ENCODE measurements around the gene ORC6.
A peak's percentile ranks its signal among the peaks of the same experiment; 100 is the strongest.
"Not testable (repeated sequence)": the region's sequence is repeated elsewhere in the genome, so short reads cannot be mapped to it uniquely, and the experiment has no call there.

The ORC6 gene, protein sequence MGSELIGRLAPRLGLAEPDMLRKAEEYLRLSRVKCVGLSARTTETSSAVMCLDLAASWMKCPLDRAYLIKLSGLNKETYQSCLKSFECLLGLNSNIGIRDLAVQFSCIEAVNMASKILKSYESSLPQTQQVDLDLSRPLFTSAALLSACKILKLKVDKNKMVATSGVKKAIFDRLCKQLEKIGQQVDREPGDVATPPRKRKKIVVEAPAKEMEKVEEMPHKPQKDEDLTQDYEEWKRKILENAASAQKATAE

DNA sequence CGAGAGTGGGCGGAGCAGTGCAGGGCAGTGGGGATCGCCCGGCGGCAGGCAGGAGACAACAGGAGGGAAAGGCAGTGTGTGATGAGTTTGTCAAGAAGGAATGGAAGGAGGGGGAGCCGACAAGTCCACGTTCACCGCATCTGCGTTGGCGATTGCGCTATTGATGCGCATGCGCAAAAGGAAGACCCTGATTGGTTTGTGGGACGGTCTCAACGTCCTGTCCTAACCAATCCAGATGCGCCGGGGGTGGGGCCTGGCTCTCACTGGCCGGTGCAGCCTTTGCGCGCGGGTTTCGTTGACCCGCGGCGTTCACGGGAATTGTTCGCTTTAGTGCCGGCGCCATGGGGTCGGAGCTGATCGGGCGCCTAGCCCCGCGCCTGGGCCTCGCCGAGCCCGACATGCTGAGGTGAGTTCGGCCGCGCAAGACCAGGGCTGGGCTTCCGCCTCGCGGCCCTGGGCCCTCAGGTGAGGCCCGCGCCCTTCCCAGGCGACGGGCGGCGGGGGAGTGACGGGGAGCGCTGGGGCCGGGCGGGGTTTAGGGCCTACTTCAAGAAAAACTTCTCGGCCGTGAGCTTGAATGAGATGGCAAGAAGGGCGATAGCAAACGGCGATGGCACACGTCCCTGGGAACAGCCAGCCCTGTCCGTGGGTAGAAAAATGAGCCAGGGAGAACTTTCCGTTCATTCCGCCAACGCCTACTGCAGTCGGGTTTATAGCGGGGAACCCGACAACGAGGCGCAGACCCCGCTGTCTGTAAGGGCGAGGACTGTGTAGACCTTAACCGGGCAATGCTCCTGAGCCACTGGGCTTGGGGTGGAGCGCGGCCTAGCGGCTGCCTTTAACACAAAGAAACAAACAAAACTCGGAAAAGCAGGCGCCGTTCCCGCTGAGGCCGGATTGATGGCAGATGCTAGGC, at the start of gene ORC6:
TSS of gene ORC6 (plus strand) at position 295 of the 916 bp plus-strand sequence. CDS start at position 342, 47 bp downstream.
- peak; percentile 97 for DNase-seq

GRCh38 chr16:46648656-46649055, 40.8 kb upstream of the ORC6 start:
- no peak for DNase-seq

GRCh38 chr16:46649588-46650253, 39.7 kb upstream of the ORC6 start:
- no peak for DNase-seq

GRCh38 chr16:46650254-46650623, 39.2 kb upstream of the ORC6 start:
- DNase-seq = no peak

GRCh38 chr16:46651305-46651704, 38.2 kb upstream of the ORC6 start:
- DNase-seq = no peak

DNA sequence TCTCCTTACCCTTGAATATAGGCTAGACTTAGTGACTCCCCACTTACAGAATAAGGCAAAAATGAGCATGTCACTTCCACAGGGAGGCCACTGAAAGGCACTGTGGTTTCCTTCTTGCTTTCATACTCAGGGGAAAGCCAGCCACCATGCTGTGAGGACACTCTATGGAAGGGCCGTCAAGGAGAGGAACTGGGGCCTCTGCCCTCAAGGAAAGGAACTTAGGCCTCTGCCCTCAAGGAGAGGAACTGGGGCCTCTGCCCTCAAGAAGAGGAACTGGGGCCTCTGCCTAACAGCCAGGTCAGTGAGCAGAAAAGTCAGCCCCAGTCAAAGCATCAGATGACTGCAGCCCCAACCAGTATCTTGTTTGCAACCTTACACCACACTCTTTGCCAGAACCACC, 30.5 kb upstream of the ORC6 start:
- no peak for DNase-seq

DNA sequence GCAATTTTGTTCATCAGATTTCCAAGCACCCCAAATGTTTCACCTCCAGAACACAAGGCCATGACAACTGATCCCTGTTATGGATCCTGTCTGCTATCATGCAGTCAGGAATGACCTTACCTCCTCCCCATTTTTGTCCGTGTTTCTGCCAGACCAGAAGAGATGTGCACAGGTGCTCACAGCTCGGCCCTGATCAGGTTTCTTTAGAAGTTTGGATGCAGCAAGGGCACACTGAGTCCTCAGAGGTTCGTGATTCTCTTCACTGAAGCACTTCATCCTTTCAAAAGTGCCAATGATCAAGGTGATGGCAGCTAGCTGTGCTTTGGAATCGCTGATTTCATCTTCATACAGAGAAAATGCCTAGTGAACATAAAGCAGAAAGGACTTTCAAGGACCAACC, 27.3 kb upstream of the ORC6 start:
- no peak for DNase-seq

DNA sequence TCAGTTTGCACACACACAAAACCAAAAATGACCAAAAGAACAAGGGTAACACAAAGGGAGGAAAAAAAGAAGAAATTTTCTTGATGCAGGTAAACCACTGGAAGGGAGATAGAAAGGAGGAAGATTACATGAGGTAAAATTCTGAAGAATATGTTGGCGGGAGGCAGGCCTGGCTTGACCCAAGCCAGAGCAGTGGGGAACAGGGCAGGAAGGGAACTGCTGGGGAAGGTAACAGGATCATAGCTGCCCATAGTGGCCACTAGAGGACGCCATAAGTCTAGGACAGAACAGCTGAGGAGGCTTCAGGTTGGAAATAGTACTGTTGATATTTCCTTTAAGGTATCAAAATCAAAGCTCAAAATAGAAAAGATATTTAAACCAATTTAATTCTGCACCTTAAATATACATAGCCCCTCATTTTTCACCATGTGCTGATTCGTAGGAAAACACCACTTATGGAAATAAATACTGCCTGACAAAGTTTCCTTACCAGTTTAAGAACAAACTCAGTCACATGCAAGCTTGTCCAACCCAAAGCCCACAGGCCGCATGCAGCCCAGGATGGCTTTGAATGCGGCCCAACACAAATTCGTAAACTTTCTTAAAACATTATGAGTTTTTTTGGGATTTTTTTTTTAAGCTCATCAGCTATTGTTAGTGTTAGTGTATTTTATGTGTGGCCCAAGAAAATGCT, 16.0 kb upstream of the ORC6 start:
- DNase-seq = peak; percentile 14

GRCh38 chr16:46677943-46678342, 11.5 kb upstream of the ORC6 start:
- not testable (repeated sequence) for DNase-seq

GRCh38 chr16:46681867-46682266, 7.6 kb upstream of the ORC6 start:
- not testable (repeated sequence) for DNase-seq

DNA sequence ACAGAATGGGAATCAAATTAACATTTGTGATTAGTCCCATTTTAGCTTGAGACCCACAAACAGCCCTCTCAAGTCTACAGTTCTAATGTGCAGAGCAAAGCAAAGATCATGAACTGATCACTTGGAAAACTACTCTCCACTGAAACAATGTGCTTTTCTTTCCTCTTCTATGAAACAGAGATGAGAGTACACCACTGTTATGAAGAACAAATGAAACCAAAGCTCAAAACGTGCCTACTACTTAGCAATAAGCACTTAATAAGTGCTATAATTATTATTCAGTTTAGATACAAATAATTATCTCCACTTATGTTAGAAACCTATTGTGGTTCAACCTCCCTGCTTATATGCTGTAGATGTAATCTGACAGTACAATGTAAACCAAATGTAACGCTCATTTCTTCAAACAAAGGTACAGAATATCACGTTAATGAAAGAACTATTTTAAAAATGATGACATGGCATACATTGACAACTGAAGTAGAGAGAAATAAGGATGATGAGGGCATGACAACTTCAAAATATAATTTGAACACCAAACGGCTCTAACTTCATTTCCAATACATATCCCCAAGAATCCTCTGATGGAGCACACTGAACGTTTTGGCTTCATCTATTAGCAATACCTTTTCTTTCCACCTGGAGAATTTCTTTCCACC, 2.5 kb upstream of the ORC6 start:
- DNase-seq = no peak

DNA sequence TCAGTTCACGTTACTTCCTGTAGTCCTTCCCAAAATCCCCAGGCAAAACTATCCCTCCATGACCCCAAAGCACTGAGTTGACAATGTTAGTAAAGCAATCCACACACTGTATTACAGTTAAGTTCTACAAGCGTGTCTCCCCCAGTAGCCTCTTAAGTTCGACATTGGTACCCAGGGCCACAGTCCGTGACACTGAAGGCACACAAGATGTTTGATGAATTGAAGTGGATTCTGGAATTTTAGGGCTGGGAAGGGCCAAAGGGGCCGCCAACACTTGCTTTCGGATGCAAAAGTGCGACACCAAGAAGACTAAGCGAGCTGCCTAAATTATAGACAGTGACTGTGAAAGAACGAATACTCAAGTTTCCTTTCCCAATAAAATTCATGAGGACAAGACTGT, 2.0 kb upstream of the ORC6 start:
- DNase-seq = no peak

- no peak for DNase-seq
Observed at GRCh38 chr16:46688101-46688653, 1.3 kb upstream of the ORC6 start.

- DNase-seq = peak; percentile 97
Observed at GRCh38 chr16:46688654-46689364, 650 bp upstream of the ORC6 start, which contains the start of gene VPS35. VPS35 (minus strand) TSS chr16:46689178; CDS start chr16:46689133, 45 bp downstream.

DNA sequence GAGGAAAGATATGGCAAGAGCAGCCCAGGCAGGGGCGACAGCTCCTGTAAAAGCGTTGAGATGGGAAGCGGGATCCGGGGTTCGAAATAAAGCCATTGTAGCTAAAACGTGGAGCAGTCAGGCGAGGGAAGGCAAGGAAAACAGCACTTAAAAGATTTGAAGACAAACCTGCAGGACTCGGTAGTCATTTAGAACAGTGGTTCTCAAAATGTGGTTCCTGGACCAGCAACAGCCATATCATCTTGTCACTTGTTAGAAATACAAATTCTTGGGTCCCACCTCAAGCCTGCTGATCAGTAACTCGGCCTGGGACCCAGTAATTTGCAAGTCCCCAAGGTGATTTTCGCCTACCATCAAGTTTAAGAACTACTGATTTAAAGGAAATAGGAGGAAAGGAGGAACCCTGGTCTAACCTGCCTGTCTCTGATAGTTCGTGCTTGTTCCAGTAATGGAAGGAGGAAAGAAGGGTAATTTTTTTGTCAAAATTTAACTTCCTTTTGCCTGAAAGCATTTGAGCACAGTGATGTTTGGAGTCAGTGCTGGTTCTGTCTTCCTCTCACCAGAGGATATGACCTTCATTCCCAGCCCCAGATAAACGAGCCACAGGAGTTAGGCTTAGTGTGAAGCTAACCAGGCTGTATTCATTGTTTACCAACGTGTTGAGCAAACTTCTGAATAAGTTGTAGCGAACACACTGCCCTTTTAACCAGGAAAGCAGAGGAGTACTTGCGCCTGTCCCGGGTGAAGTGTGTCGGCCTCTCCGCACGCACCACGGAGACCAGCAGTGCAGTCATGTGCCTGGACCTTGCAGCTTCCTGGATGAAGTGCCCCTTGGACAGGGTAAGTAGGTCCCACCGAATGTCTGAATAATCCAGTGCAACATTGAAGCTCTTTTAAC, 1.1 kb downstream of the ORC6 start:
- no peak for DNase-seq

GRCh38 chr16:46691726-46692125, 2.3 kb downstream of the ORC6 start:
- DNase-seq = no peak

GRCh38 chr16:46693598-46693997, 4.1 kb downstream of the ORC6 start:
- DNase-seq = no peak

- DNase-seq = no peak
Observed at GRCh38 chr16:46695937-46696336, 6.5 kb downstream of the ORC6 start.

DNA sequence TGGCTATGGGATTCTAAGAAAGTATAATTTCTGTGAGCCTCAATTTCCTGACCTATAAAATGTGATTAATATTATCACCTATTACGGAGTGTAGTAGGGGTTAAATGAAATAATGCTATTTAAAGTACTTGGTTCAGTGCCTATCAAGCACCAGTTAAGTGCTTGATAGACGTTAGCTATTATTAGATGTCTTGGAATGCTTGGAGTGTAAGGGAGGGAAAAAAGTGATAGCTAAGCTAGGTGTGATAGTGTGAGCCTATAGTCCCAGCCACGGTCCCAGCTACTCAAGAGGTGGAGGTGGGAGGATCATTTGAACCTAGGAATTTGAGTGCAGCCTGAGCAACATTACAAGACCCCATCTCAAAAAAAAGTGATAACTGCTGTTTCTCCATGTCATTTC, 7.5 kb downstream of the ORC6 start:
- no peak for DNase-seq

- no peak for DNase-seq
Observed at GRCh38 chr16:46700048-46700447, 10.6 kb downstream of the ORC6 start.

Data from NCI-H2227 treated with DMSO at 0.1 percent for 48 hours (cell line).